ENCODE results near the gene FBXO31.

The FBXO31 gene

DNA sequence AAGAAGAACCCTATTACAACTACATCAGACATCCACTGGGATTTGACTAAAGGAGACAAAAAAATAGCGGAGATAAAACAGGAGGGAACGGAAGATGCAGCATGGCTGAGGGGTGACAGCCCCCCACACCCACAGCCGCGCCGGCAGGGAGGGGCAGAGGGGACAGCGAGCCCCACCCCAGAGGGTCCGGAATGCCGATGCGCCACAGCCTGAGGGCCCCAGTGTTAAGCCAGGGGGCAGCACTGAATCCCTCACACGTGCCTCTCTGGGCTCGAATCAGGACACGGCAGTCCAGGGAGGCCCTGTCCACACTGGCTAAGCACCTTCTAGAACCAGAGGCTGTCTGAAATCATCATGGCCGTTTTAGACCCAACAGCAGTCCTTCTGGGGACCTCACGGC lies 27.4 kb upstream of the FBXO31 start:
- no peaks in the 10 kb centered on the region for H3K9me3 ChIP-seq (ENCODE audit: control insufficient read depth in 2 of 2, low read length in 2 of 2)
- H3K4me3 ChIP-seq (ENCODE audit: low read length in 2 of 2): no peak overlapping the region
- no peak overlapping the region for H3K9ac ChIP-seq (ENCODE audit: low read length in 2 of 2)
- no peaks in the 10 kb centered on the region for H3K27me3 ChIP-seq (ENCODE audit: control insufficient read depth in 1 of 2, insufficient read depth in 2 of 2, low read length in 2 of 2)
- no peaks in the 10 kb centered on the region for H3K4me1 ChIP-seq (ENCODE audit: control insufficient read depth, insufficient read depth, low read length)
- peaks cover 47 to 59% of the 10 kb centered on the region in 2 donors for H3K36me3 ChIP-seq (ENCODE audit: control insufficient read depth in 2 of 2, insufficient read depth in 2 of 2, low read length in 2 of 2)
- no peak overlapping the region for H3K27ac ChIP-seq (ENCODE audit: low read length)

DNA sequence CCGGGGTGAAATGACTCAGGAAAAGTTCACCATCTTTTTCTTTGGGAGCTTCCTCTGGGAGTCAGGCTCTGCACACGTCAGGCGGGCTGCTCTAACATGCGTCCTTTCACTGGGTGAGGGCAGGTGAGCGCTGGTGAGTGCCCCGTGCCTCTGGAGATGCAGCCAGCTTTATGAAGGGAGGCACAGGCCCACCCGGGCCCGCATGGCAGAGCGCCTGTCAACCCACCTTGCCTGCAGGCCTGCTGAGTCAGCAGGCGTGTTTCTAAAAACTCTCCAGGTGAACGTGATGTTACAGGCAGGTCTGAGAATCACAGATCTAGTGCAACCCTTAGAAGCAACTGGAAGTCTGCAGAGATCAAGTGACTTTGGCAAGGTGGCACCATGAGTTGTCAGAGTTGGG lies 27.0 kb upstream of the FBXO31 start:
- H3K4me3 ChIP-seq (ENCODE audit: low read length in 2 of 2): no peak overlapping the region
- no peaks in the 10 kb centered on the region for H3K27me3 ChIP-seq (ENCODE audit: control insufficient read depth in 1 of 2, insufficient read depth in 2 of 2, low read length in 2 of 2)
- no peaks in the 10 kb centered on the region for H3K4me1 ChIP-seq (ENCODE audit: control insufficient read depth, insufficient read depth, low read length)
- no peak overlapping the region for H3K27ac ChIP-seq (ENCODE audit: low read length)
- peaks cover 46 to 58% of the 10 kb centered on the region in 2 donors for H3K36me3 ChIP-seq (ENCODE audit: control insufficient read depth in 2 of 2, insufficient read depth in 2 of 2, low read length in 2 of 2)
- H3K9me3 ChIP-seq (ENCODE audit: control insufficient read depth in 2 of 2, low read length in 2 of 2): no peaks in the 10 kb centered on the region
- no peak overlapping the region for H3K9ac ChIP-seq (ENCODE audit: low read length in 2 of 2)

- Histone ChIP-seq H3K4me3 (ENCODE audit: low read length in 2 of 2) (no peak overlapping the region), H3K9me3 (ENCODE audit: control insufficient read depth in 2 of 2, low read length in 2 of 2) (no peaks in the 10 kb centered on the region), H3K4me1 (ENCODE audit: control insufficient read depth, insufficient read depth, low read length) (no peaks in the 10 kb centered on the region), H3K9ac (ENCODE audit: low read length in 2 of 2) (no peak overlapping the region), H3K27me3 (ENCODE audit: control insufficient read depth in 1 of 2, insufficient read depth in 2 of 2, low read length in 2 of 2) (no peaks in the 10 kb centered on the region), H3K27ac (ENCODE audit: low read length) (no peak overlapping the region), H3K36me3 (ENCODE audit: control insufficient read depth in 2 of 2, insufficient read depth in 2 of 2, low read length in 2 of 2) (peaks cover 52 to 61% of the 10 kb centered on the region in 2 donors)
Observed at GRCh38 chr16:87409781-87410180, 26.2 kb upstream of the FBXO31 start.

- no peak overlapping the region for H3K4me3 ChIP-seq (ENCODE audit: low read length in 2 of 2)
- no peaks in the 10 kb centered on the region for H3K4me1 ChIP-seq (ENCODE audit: control insufficient read depth, insufficient read depth, low read length)
- H3K36me3 ChIP-seq (ENCODE audit: control insufficient read depth in 2 of 2, insufficient read depth in 2 of 2, low read length in 2 of 2): peaks cover 58 to 61% of the 10 kb centered on the region in 2 donors
- H3K27me3 ChIP-seq (ENCODE audit: control insufficient read depth in 1 of 2, insufficient read depth in 2 of 2, low read length in 2 of 2): no peaks in the 10 kb centered on the region
- H3K27ac ChIP-seq (ENCODE audit: low read length): no peak overlapping the region
- H3K9me3 ChIP-seq (ENCODE audit: control insufficient read depth in 2 of 2, low read length in 2 of 2): no peaks in the 10 kb centered on the region
- H3K9ac ChIP-seq (ENCODE audit: low read length in 2 of 2): no peak overlapping the region
Observed at GRCh38 chr16:87409153-87409552, 25.6 kb upstream of the FBXO31 start.

GRCh38 chr16:87407511-87408112 lies 24.0 kb upstream of the FBXO31 start:
- H3K27ac ChIP-seq (ENCODE audit: low read length): no peak overlapping the region
- no peak overlapping the region for H3K4me3 ChIP-seq (ENCODE audit: low read length in 2 of 2)
- H3K27me3 ChIP-seq (ENCODE audit: control insufficient read depth in 1 of 2, insufficient read depth in 2 of 2, low read length in 2 of 2): no peaks in the 10 kb centered on the region
- H3K9me3 ChIP-seq (ENCODE audit: control insufficient read depth in 2 of 2, low read length in 2 of 2): no peaks in the 10 kb centered on the region
- no peaks in the 10 kb centered on the region for H3K4me1 ChIP-seq (ENCODE audit: control insufficient read depth, insufficient read depth, low read length)
- H3K36me3 ChIP-seq (ENCODE audit: control insufficient read depth in 2 of 2, insufficient read depth in 2 of 2, low read length in 2 of 2): peaks cover 60 to 72% of the 10 kb centered on the region in 2 donors
- no peak overlapping the region for H3K9ac ChIP-seq (ENCODE audit: low read length in 2 of 2)

DNA sequence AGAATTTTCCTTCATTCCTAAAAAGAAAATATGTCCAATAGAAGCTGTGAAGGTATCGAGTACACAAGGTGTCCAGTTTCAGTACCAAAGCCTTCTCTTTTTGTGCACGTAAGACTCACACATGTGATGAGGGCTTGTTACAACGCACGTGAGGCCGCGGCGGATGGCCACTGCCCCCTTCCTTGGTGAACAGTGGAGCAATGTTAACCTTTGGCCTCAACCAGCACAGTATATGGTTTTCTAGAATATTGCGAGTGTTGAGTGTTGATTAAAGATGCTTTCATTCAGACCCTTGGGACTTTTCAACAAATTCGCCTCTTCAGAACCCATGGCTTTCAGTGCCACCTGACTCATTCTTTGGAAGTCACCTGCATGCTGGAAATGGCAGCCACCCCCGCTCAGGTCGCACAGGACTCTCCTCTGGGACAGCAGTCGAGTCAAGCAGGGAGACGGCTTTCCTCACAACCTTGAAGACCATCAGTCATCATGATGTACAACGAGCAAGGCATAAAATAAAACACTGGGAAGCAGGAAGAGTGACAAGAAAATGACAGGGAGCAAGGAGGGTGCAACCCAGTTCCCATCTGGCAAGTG lies 23.0 kb upstream of the FBXO31 start:
- Histone ChIP-seq H3K27ac (ENCODE audit: low read length) (no peak overlapping the region), H3K9me3 (ENCODE audit: control insufficient read depth in 2 of 2, low read length in 2 of 2) (no peaks in the 10 kb centered on the region), H3K27me3 (ENCODE audit: control insufficient read depth in 1 of 2, insufficient read depth in 2 of 2, low read length in 2 of 2) (no peaks in the 10 kb centered on the region), H3K9ac (ENCODE audit: low read length in 2 of 2) (no peak overlapping the region), H3K4me1 (ENCODE audit: control insufficient read depth, insufficient read depth, low read length) (no peaks in the 10 kb centered on the region), H3K36me3 (ENCODE audit: control insufficient read depth in 2 of 2, insufficient read depth in 2 of 2, low read length in 2 of 2) (peaks cover 52 to 68% of the 10 kb centered on the region in 2 donors), H3K4me3 (ENCODE audit: low read length in 2 of 2) (no peak overlapping the region)

GRCh38 chr16:87404764-87405625 lies 21.4 kb upstream of the FBXO31 start:
- Histone ChIP-seq H3K4me1 (ENCODE audit: control insufficient read depth, insufficient read depth, low read length) (no peaks in the 10 kb centered on the region), H3K9me3 (ENCODE audit: control insufficient read depth in 2 of 2, low read length in 2 of 2) (no peaks in the 10 kb centered on the region), H3K4me3 (ENCODE audit: low read length in 2 of 2) (no peak overlapping the region), H3K27me3 (ENCODE audit: control insufficient read depth in 1 of 2, insufficient read depth in 2 of 2, low read length in 2 of 2) (no peaks in the 10 kb centered on the region), H3K27ac (ENCODE audit: low read length) (no peak overlapping the region), H3K9ac (ENCODE audit: low read length in 2 of 2) (no peak overlapping the region), H3K36me3 (ENCODE audit: control insufficient read depth in 2 of 2, insufficient read depth in 2 of 2, low read length in 2 of 2) (peaks cover 42 to 59% of the 10 kb centered on the region in 2 donors)

DNA sequence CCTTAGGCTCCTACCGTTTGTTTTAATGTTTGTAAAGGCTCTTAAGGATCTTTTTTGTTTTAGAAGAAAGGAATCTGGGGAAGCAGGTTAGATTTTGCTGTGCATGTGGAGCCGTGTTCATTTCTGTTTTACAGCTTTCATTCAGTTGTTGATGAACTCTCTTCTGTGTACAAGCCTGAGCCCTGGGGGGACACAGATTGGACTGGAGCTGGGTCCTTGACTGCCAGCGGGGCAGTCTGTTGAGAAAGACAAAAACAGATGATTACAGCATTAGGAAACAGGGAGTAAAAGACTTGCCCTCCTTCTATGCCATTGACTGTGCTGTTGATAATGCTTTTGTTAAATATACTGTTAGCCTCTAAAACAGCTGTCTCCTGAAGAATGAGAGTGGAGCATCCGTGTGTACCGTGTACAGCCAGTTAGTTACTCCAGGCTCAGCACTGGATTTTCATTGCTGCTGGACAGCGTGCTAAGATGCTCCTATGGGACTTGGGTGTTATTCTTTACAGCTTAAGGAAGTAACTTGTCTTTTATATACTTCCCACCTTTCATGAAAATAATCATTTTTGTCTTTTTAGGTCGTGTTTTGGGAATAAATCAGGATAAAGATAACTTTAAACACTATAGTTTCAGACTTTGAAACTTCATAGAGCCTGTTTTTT lies 11.7 kb upstream of the FBXO31 start:
- Histone ChIP-seq H3K27ac (ENCODE audit: low read length) (no peak overlapping the region), H3K27me3 (ENCODE audit: control insufficient read depth in 1 of 2, insufficient read depth in 2 of 2, low read length in 2 of 2) (no peaks in the 10 kb centered on the region), H3K9me3 (ENCODE audit: control insufficient read depth in 2 of 2, low read length in 2 of 2) (no peaks in the 10 kb centered on the region), H3K36me3 (ENCODE audit: control insufficient read depth in 2 of 2, insufficient read depth in 2 of 2, low read length in 2 of 2) (peaks cover 7 to 9% of the 10 kb centered on the region in 2 donors), H3K4me1 (ENCODE audit: control insufficient read depth, insufficient read depth, low read length) (peaks cover 29% of the 10 kb centered on the region), H3K4me3 (ENCODE audit: low read length in 2 of 2) (no peak overlapping the region), H3K9ac (ENCODE audit: low read length in 2 of 2) (peak overlapping the region in 1 of 2 donors; percentile 29)

- H3K9ac ChIP-seq (ENCODE audit: low read length in 2 of 2): peak overlapping the region; percentile 76 to 79
- peak overlapping the region; percentile 70 for H3K27ac ChIP-seq (ENCODE audit: low read length)
- H3K4me1 ChIP-seq (ENCODE audit: control insufficient read depth, insufficient read depth, low read length): peaks cover 29% of the 10 kb centered on the region
- H3K27me3 ChIP-seq (ENCODE audit: control insufficient read depth in 1 of 2, insufficient read depth in 2 of 2, low read length in 2 of 2): no peaks in the 10 kb centered on the region
- peak overlapping the region; percentile 87 to 90 for H3K4me3 ChIP-seq (ENCODE audit: low read length in 2 of 2)
- H3K36me3 ChIP-seq (ENCODE audit: control insufficient read depth in 2 of 2, insufficient read depth in 2 of 2, low read length in 2 of 2): peaks cover 0 to under 1% of the 10 kb centered on the region in 2 donors
- H3K9me3 ChIP-seq (ENCODE audit: control insufficient read depth in 2 of 2, low read length in 2 of 2): no peaks in the 10 kb centered on the region
Observed at GRCh38 chr16:87393680-87394055, 10.1 kb upstream of the FBXO31 start.

DNA sequence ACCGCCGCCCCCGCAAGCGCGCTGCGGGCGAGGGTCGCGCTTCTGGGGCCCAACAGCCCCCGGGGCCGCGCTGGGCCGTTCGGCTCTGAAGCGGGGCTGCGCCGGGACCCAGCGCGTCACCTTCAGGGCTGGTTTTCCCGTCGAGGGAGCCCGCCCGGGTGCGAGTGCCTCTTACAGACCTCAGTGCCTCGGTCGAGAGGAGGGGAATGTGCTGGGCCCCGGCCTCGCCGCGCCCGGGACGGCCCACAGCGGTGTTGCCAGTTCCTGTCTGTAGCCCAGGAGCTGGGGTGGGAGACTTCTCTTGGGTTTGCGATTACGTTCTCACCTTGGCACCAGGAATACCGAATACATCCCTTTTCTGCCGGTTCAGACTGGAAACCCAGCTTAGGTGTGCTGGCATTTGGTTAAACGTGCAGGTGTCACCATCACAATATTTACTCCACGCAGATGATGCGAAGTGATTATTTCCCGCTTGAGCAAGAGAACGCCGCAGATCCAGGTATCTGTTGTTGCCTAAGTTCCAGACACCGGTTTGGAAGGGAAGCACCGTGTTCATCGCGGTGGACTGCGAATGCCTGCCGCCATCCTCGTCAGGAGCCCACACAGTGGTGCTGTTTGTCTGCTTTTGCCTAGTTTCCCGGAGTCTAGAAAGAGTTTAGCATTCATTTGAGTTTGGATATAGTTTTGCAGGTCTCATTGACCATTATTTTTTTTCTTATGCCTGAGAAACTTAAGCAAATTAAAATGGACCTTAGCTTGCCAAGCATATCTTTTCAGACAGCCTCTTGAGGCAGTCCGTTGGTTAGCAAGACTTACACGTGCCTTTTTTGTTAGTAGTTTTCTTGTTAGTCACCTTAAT lies 9.5 kb upstream of the FBXO31 start:
- Histone ChIP-seq H3K4me3 (ENCODE audit: low read length in 2 of 2) (peak overlapping the region; percentile 87 to 90), H3K27ac (ENCODE audit: low read length) (peak overlapping the region; percentile 70), H3K36me3 (ENCODE audit: control insufficient read depth in 2 of 2, insufficient read depth in 2 of 2, low read length in 2 of 2) (no peaks in the 10 kb centered on the region), H3K9ac (ENCODE audit: low read length in 2 of 2) (peak overlapping the region; percentile 76 to 79), H3K27me3 (ENCODE audit: control insufficient read depth in 1 of 2, insufficient read depth in 2 of 2, low read length in 2 of 2) (no peaks in the 10 kb centered on the region), H3K4me1 (ENCODE audit: control insufficient read depth, insufficient read depth, low read length) (peaks cover 30% of the 10 kb centered on the region), H3K9me3 (ENCODE audit: control insufficient read depth in 2 of 2, low read length in 2 of 2) (no peaks in the 10 kb centered on the region)
